ENCODE data around the gene ABCC5.

DNA sequence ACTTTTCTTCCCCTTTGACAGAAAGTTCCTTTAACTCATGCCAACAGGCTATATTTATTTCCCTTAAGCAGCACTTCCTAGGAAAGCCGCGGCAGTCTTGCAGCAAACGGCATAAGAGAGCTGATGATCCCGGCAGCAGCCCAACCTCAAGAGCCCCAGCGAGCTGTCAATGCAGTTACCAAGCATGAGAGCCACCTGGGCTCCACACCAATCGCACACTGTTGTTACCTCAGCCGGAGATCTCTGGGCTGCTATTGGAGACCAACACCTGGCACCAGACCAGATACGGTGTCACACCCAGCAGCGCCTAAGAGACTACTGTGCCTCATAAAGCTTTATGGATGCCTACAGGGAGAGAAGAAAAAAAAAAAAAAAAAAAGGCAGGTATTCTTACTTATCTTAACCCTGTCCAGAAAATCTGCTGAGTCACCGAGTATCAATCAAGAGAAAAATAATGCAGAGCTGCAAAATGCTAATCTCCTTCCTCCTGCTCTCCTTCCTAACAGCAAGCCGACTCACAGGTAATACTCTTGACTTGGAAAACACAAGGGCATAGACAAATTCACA, 11.7 kb downstream of the ABCC5 start:
- TF ChIP-seq, protein P1, sequence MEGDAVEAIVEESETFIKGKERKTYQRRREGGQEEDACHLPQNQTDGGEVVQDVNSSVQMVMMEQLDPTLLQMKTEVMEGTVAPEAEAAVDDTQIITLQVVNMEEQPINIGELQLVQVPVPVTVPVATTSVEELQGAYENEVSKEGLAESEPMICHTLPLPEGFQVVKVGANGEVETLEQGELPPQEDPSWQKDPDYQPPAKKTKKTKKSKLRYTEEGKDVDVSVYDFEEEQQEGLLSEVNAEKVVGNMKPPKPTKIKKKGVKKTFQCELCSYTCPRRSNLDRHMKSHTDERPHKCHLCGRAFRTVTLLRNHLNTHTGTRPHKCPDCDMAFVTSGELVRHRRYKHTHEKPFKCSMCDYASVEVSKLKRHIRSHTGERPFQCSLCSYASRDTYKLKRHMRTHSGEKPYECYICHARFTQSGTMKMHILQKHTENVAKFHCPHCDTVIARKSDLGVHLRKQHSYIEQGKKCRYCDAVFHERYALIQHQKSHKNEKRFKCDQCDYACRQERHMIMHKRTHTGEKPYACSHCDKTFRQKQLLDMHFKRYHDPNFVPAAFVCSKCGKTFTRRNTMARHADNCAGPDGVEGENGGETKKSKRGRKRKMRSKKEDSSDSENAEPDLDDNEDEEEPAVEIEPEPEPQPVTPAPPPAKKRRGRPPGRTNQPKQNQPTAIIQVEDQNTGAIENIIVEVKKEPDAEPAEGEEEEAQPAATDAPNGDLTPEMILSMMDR (IDR thresholded peaks at IDR 0.05; ENCODE audit: borderline replicate concordance, extremely low read depth, low read length, poor library complexity, severe bottlenecking) = no peak
- TF ChIP-seq EZH2 (IDR thresholded peaks at IDR 0.05; ENCODE audit: borderline replicate concordance, low read depth, low read length, severe bottlenecking) = no peak

All from DND-41 (cell line).